PC-3 (cell line): ENCODE results near the gene FAM219B. TPM values are rescaled to one million over a fixed set of nuclear protein-coding genes. Genes with fewer than 3 reads are reported as not detected.

Experiments used
- ATAC-seq: fragments of 200-7000 bp; cut with Tn5 transposase; 2 replicates; pipeline ENCODE4 v1.9.1; 2020; ENCODE audit warnings: mild to moderate bottlenecking, moderate library complexity
- BruUV-seq: library from RNA; stranded (reverse); fragments of 400-500 nt; replicated peaks from 2 replicates; lab custom pipeline; 2021; lab: Mats Ljungman, UMichigan
- CTCF ChIA-PET: fragments of 300-600 bp; sonication (Branson Sonifier 250); formaldehyde crosslinking; loops from one replicate; lab custom pipeline; 2022; ENCODE audit warnings: antibody characterized with exemption; lab: Charles Lee
- POLR2A ChIA-PET: fragments of 300-600 bp; sonication (Branson Sonifier 250); formaldehyde crosslinking; loops from one replicate; lab custom pipeline; 2022; ENCODE audit warnings: antibody characterized with exemption; ENCODE audit not compliant: unreplicated experiment; lab: Charles Lee
- DNase-seq: peaks from one replicate; pipeline ENCODE4 v3.0.0-alpha.2; 2015
- H2AFZ ChIP-seq: fragments of 300-600 bp; sonication (generic); 2 replicates; pipeline ENCODE4 v1.6.0; 2016; ENCODE audit warnings: antibody characterized with exemption, low read length
- H3F3A ChIP-seq: fragments of 300-600 bp; sonication (generic); one replicate; pipeline ENCODE4 v1.6.0; 2017; ENCODE audit warnings: antibody characterized with exemption, low read length, control low read depth, mild to moderate bottlenecking; ENCODE audit not compliant: unreplicated experiment
- H3K27ac ChIP-seq: fragments of 300-600 bp; sonication (generic); 2 replicates; pipeline ENCODE4 v1.5.1; 2016; ENCODE audit warnings: mild to moderate bottlenecking, low read length
- H3K27me3 ChIP-seq: fragments of 300-600 bp; sonication (generic); 2 replicates; pipeline ENCODE4 v1.6.1; 2016; ENCODE audit warnings: low read length, mixed read lengths
- H3K36me3 ChIP-seq: fragments of 300-600 bp; sonication (generic); 2 replicates; pipeline ENCODE4 v1.6.1; 2016; ENCODE audit warnings: low read depth, mixed run types, low read length, mixed read lengths
- H3K4me1 ChIP-seq: fragments of 300-600 bp; sonication (generic); 2 replicates; pipeline ENCODE4 v1.5.1; 2016; ENCODE audit warnings: low read length; ENCODE audit not compliant: insufficient read depth
- H3K4me2 ChIP-seq: fragments of 300-600 bp; sonication (generic); 2 replicates; pipeline ENCODE4 v1.6.0; 2016; ENCODE audit warnings: low read length
- H3K4me3 ChIP-seq: fragments of 300-600 bp; sonication (generic); 2 replicates; pipeline ENCODE4 v1.5.1; 2016; ENCODE audit warnings: mild to moderate bottlenecking, low read length, mixed read lengths
- H3K79me2 ChIP-seq: fragments of 300-600 bp; sonication (generic); 2 replicates; pipeline ENCODE4 v1.6.1; 2017; ENCODE audit warnings: low read length, mixed read lengths
- H3K9ac ChIP-seq: fragments of 300-600 bp; sonication (generic); 2 replicates; pipeline ENCODE4 v1.6.0; 2016; ENCODE audit warnings: mild to moderate bottlenecking, low read length
- H3K9me2 ChIP-seq: fragments of 300-600 bp; sonication (generic); replicated peaks from 2 replicates; pipeline ENCODE4 v1.6.1; 2016; ENCODE audit warnings: mixed run types, low read length, mixed read lengths
- H3K9me3 ChIP-seq: fragments of 300-600 bp; sonication (generic); 2 replicates; pipeline ENCODE4 v1.6.1; 2016; ENCODE audit warnings: low read length, mixed read lengths
- H4K20me1 ChIP-seq: fragments of 300-600 bp; sonication (generic); 2 replicates; pipeline ENCODE4 v1.6.1; 2016; ENCODE audit warnings: low read length, mixed read lengths
- CTCF ChIP-seq: fragments of 300-600 bp; sonication (generic); conservative IDR thresholded peaks from 2 replicates; pipeline ENCODE4 v1.5.1; 2017; ENCODE audit warnings: antibody characterized with exemption, low read depth, mild to moderate bottlenecking, low read length
- EZH2 ChIP-seq: fragments of 300-600 bp; sonication (generic); IDR thresholded peaks from one replicate; pipeline ENCODE4 v1.6.1; 2017; ENCODE audit warnings: antibody characterized with exemption, mild to moderate bottlenecking, low read length; ENCODE audit not compliant: unreplicated experiment
- EZH2phosphoT487 ChIP-seq: fragments of 300-600 bp; sonication (generic); IDR thresholded peaks from 2 replicates; pipeline ENCODE4 v1.6.1; 2018; ENCODE audit warnings: mild to moderate bottlenecking, antibody characterized with exemption, low read length, borderline replicate concordance
- intact Hi-C: fragments of 100-400 bp; cut with micrococcal nuclease; formaldehyde crosslinking; loops from 2 replicates; pipeline ENCODE4 v1.9.0; 2023
- total RNA-seq: library from RNA; depleted of rRNA; stranded (reverse); fragments of >200 nt; gene quantifications from 2 replicates; pipeline ENCODE4 v1.2.3, GENCODE V29; 2014

FAM219B gene
- total RNA-seq, 1 experiment from 2014 or later, result 23.8 TPM

DNA sequence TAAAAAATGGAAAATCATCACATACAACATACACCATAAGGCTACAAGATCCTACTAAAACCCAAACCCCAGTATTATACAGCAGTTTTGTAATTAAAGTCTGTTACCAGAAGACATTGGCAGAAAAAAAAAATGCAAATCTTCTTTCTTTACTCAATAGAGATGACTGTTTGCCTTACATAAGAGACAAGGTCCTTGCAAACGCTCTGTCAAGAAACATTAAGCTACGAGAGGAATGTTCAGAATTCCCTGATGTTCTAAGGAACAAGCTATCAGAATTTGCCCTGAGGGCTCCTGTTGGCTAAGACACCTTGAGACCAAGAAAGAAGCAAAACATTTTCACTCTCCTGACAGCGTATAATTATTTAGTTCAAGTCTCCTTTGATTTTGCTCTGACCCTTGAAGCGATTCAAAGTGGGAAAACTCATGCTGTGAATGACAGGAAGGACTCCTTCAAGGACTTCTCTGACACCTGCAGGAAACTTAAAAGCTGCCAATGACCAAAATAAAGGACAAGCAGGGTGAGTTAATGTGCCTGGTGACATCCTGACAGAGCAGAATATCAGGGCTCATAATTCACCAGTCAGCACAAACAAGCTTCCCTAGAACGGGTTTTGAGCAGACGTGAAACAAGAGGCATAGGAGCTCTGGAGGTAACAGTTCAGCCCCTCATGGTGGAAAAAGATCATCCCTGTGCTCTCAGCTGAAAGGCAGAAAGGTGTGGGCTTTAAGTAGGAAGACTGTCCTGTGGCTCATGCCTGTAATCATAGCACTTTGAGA, 36.0 kb downstream of the FAM219B start:
- H3K36me3 ChIP-seq, result 0 out of 2 replicates have a peak, but pooled peaks cover 3% of the 10 kb centered on the region
- peaks cover 10% of the 10 kb centered on the region; the same call in 1 of the 2 replicates for H4K20me1 ChIP-seq
- H3K9ac ChIP-seq, result no peak overlapping the region
- H3K27ac ChIP-seq, result no peak overlapping the region
- TF ChIP-seq EZH2phosphoT487 (no peak), CTCF (no peak)
- no peaks in the 10 kb centered on the region for H3K9me3 ChIP-seq
- BruUV-seq, result no TSS peak
- H3K4me1 ChIP-seq, result peaks cover 21% of the 10 kb centered on the region
- H3F3A ChIP-seq, result no peaks in the 10 kb centered on the region
- CTCF ChIA-PET, result no interaction called here
- H3K27me3 ChIP-seq, result no peaks in the 10 kb centered on the region
- ATAC-seq (no peak), DNase-seq (no peak)
- peaks cover 68% of the 10 kb centered on the region for H3K79me2 ChIP-seq
- intact Hi-C loops, result no loop called here
- H3K4me2 ChIP-seq, result peak overlapping the region; percentile 18; the same call in 1 of the 2 replicates
- POLR2A ChIA-PET, result no interaction called here
- H2AFZ ChIP-seq, result no peak overlapping the region
- no peaks in the 10 kb centered on the region for H3K9me2 ChIP-seq
- no peak overlapping the region for H3K4me3 ChIP-seq

DNA sequence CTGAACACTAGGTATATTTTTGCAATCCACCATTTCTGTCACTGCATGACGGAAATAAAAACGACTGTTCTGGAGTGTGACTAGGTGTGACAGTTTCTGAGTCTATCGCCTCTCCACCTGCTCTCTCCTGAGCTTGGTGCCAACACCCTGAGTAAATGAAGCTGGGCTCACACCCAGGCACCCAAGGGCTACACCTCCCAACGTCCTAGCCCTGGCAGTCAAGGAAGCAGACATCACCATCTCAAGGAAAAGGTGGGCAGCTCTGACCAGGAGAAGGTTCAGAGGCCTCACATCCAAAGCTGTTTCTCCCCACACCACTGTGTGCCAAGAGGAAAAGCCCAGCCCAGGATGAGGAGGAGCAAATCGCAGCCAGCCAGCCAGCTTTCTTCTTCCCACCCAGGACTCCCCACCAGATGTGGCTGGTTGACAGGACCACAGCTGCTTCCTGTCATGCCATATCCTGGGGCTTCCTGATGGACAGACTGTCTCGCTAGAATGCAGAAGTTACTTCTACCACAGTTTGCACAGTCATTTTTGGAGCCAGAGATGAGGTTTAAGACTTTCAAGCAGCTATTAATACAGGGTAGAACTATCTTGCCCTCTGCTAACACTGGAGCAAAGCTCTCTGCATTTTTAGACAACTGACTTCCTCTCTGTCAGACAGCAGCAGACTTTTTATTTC, 36.8 kb downstream of the FAM219B start:
- DNase-seq, result no peak
- no peak overlapping the region for H3K9ac ChIP-seq
- TF ChIP-seq EZH2phosphoT487 (no peak), CTCF (no peak), EZH2 (no peak)
- no peaks in the 10 kb centered on the region for H3K9me3 ChIP-seq
- H3K4me2 ChIP-seq, result peak overlapping the region; percentile 13; the same call in 1 of the 2 replicates
- H3K27me3 ChIP-seq, result no peaks in the 10 kb centered on the region
- H3K4me3 ChIP-seq, result no peak overlapping the region
- H3F3A ChIP-seq, result no peaks in the 10 kb centered on the region
- H3K79me2 ChIP-seq, result peaks cover 72% of the 10 kb centered on the region
- H3K4me1 ChIP-seq, result peaks cover 27% of the 10 kb centered on the region
- ATAC-seq, result no peak
- H4K20me1 ChIP-seq, result peaks cover 10% of the 10 kb centered on the region; the same call in 1 of the 2 replicates
- H3K36me3 ChIP-seq, result 0 out of 2 replicates have a peak, but pooled peaks cover 3% of the 10 kb centered on the region
- H3K27ac ChIP-seq, result no peak overlapping the region
- BruUV-seq, result no TSS peak
- H2AFZ ChIP-seq, result no peak overlapping the region
- intact Hi-C loops, result no loop called here
- no peaks in the 10 kb centered on the region for H3K9me2 ChIP-seq
- ChIA-PET POLR2A (no interaction called here), CTCF (no interaction called here)
